DND-41 (cell line): Measurements from ENCODE around the gene FBF1.
"Not testable (repeated sequence)": the region's sequence is repeated elsewhere in the genome, so short reads cannot be mapped to it uniquely, and the experiment has no call there.

Experiments
- ATAC-seq: fragments of 200-7000 bp; cut with Tn5 transposase; 3 replicates; pipeline ENCODE4 v1.9.1; 2021; ENCODE audit warnings: low read depth; ENCODE audit not compliant: insufficient read depth
- DNase-seq: peaks from one replicate; pipeline ENCODE4 v3.0.0-alpha.2; 2020
- H2AFZ ChIP-seq: 2 replicates; pipeline ENCODE4 v1.6.0; 2012; ENCODE audit warnings: low read depth, low read length
- H3K27ac ChIP-seq: 2 replicates; pipeline ENCODE4 v1.5.1; 2012; ENCODE audit warnings: low read length, inconsistent platforms
- H3K27me3 ChIP-seq: fragments of 200-600 bp; sonication (generic); 2 replicates; pipeline ENCODE4 v1.6.0; 2012; ENCODE audit warnings: low read length, mild to moderate bottlenecking, inconsistent platforms; ENCODE audit not compliant: insufficient read depth, poor library complexity
- H3K36me3 ChIP-seq: 2 replicates; pipeline ENCODE4 v1.5.1; 2012; ENCODE audit warnings: low read length, inconsistent platforms; ENCODE audit not compliant: insufficient read depth
- H3K4me1 ChIP-seq: 2 replicates; pipeline ENCODE4 v1.5.1; 2012; ENCODE audit warnings: mild to moderate bottlenecking, low read length; ENCODE audit not compliant: insufficient read depth
- H3K4me2 ChIP-seq: 2 replicates; pipeline ENCODE4 v1.6.0; 2012; ENCODE audit warnings: mild to moderate bottlenecking, moderate library complexity, low read length, inconsistent platforms; ENCODE audit not compliant: insufficient read depth
- H3K4me3 ChIP-seq, 2 experiments: fragments of 200-600 bp in 1 of 2; shearing (Covaris generic) in 1 of 2; 2 replicates each; pipeline ENCODE4 v1.5.1; 2012 to 2016; ENCODE audit warnings: inconsistent platforms in 2 of 2, low read length in 2 of 2, mild to moderate bottlenecking in 2 of 2, low read depth in 1 of 2, moderate library complexity in 1 of 2
- H3K79me2 ChIP-seq: 2 replicates; pipeline ENCODE4 v1.6.0; 2012; ENCODE audit warnings: low read length, inconsistent platforms; ENCODE audit not compliant: insufficient read depth
- H3K9ac ChIP-seq: 2 replicates; pipeline ENCODE4 v1.6.0; 2012; ENCODE audit warnings: low read depth, mild to moderate bottlenecking, inconsistent platforms, low read length, moderate library complexity
- H3K9me3 ChIP-seq: 2 replicates; pipeline ENCODE4 v1.5.1; 2012; ENCODE audit warnings: low read length, moderate library complexity, mild to moderate bottlenecking, inconsistent platforms; ENCODE audit not compliant: insufficient read depth, severe bottlenecking
- H4K20me1 ChIP-seq: 2 replicates; pipeline ENCODE4 v1.6.0; 2012; ENCODE audit warnings: low read length; ENCODE audit not compliant: insufficient read depth
- CTCF ChIP-seq: IDR thresholded peaks from 2 replicates; pipeline ENCODE4 v1.5.1; 2012; ENCODE audit warnings: borderline replicate concordance, low read length, moderate library complexity, mild to moderate bottlenecking; ENCODE audit not compliant: poor library complexity, severe bottlenecking; ENCODE audit errors: extremely low read depth
- EZH2 ChIP-seq: IDR thresholded peaks from 3 replicates; pipeline ENCODE4 v1.6.1; 2012; ENCODE audit warnings: borderline replicate concordance, low read depth, mild to moderate bottlenecking, moderate library complexity, low read length, inconsistent platforms; ENCODE audit not compliant: severe bottlenecking

FBF1 gene

DNA sequence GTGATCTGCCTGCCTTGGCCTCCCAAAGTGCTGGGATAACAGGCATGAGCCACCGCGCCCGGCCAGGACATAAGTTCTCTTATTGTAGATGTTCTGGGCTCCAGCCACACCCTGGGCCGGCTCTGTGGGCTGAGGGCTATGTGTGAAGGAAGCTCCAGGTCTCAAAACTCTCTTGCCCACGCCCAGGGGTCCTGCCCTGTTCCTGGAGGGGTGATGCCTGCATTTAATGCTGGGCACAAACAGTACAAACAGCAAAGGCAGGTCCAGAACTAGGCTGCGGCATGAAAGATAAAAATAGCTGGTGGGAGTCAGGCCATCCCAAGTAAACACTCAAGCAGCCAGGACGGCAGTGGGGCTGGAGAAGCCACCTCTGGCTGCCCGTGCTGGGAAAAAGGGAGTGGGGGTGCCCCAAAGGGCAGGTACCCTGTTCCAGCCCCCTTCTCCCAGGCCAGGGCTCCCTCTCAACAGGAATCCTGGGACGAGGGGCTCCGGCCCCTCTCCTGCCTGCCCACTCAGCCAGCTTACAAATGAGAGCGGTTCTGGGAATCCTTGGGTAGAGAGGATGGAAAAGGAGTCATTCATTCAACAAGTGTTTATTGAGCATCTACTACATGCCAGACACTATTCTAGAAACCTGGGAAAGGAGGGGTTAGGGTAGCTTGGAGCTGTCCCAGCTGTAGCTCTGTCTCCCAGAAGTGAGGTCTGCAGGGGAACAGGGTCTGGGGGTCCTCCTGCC, 67.1 kb downstream of the FBF1 start:
- Histone ChIP-seq H2AFZ (no peak overlapping the region), H3K9ac (no peak overlapping the region), H3K79me2 (no peaks in the 10 kb centered on the region), H3K36me3 (no peaks in the 10 kb centered on the region), H3K9me3 (no peaks in the 10 kb centered on the region), H3K4me1 (0 out of 2 replicates have a peak, but pooled peaks cover 2% of the 10 kb centered on the region), H4K20me1 (no peaks in the 10 kb centered on the region), H3K4me2 (no peak overlapping the region), H3K27me3 (no peaks in the 10 kb centered on the region), H3K27ac (no peak overlapping the region), H3K4me3 (no peak overlapping the region)
- no peak for ATAC-seq
- no peak for TF ChIP-seq EZH2
- TF ChIP-seq CTCF: no peak
- no peak for DNase-seq

GRCh38 chr17:75872434-75873351, 68.1 kb downstream of the FBF1 start:
- Histone ChIP-seq H3K4me3 (no peak overlapping the region), H3K27me3 (no peaks in the 10 kb centered on the region), H3K4me1 (0 out of 2 replicates have a peak, but pooled peaks cover 2% of the 10 kb centered on the region), H4K20me1 (no peaks in the 10 kb centered on the region), H3K27ac (no peak overlapping the region), H3K79me2 (no peaks in the 10 kb centered on the region), H2AFZ (no peak overlapping the region), H3K36me3 (no peaks in the 10 kb centered on the region), H3K4me2 (no peak overlapping the region), H3K9ac (no peak overlapping the region), H3K9me3 (no peaks in the 10 kb centered on the region)
- ATAC-seq: no peak
- TF ChIP-seq EZH2 (no peak), CTCF (no peak)
- peak; percentile 27 for DNase-seq

DNA sequence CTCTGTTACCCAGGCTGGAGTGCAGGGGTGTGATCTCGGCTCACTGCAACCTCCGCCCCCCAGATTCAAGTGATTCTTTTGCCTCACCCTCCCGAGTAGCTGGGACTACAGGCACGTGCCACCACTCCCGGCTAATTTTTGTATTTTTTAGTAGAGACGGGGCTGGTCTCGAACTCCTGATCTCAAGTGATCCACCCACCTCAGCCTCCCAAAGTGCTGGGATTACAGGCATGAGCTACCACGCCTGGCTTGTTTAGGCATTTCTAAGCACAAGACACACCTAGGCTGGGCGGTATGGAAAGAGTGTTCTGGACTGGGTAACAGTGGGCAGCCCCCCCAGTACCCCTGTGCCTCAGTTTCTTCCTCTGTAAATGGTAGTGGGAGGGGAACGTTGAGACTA, 70.6 kb downstream of the FBF1 start:
- H3K79me2 ChIP-seq, H3K4me2 ChIP-seq, H3K4me1 ChIP-seq, ATAC-seq, H3K27me3 ChIP-seq, H3K27ac ChIP-seq, H2AFZ ChIP-seq, H3K9ac ChIP-seq, H4K20me1 ChIP-seq, H3K36me3 ChIP-seq, DNase-seq, H3K9me3 ChIP-seq, H3K4me3 ChIP-seq: not testable (repeated sequence)
